Erythroblast (primary cell): ENCODE data around the gene DMD.

Experiments
- GATA1 ChIP-seq: IDR thresholded peaks from 2 replicates; pipeline ENCODE4 v1.6.1; 2011; ENCODE audit warnings: low read depth, mild to moderate bottlenecking, control low read depth, low read length, moderate library complexity
- POLR2A ChIP-seq: IDR thresholded peaks from 2 replicates; pipeline ENCODE4 v1.6.1; 2011; ENCODE audit warnings: mild to moderate bottlenecking, low read length

DNA sequence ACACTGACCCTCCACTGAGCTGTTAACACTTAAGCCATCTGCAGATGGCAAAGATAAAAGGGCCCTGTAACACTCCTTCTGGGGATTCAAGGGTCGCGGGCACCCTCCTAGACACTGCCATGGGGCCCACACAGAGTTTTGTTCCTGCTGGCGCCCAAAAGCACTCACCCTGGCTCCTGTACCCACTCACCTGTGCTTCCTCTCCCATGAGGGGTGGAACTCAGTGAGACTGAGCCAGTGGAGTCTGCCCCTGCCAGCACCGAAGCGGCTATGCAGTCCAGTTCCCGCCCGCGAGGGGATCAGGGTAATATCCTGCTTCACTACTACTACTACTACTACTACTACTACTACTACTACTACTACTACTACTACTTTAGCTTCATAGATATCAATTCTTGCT is 1827.4 kb downstream of the DMD start:
- TF ChIP-seq POLR2A (no peak), GATA1 (no peak)
